Measurements from ENCODE around the gene LMF1. TPM values are rescaled to one million over a fixed set of nuclear protein-coding genes. Genes with fewer than 3 reads are reported as not detected.

LMF1 gene
- total RNA-seq, 1 experiment from 2014 or later = 12.2 TPM

DNA sequence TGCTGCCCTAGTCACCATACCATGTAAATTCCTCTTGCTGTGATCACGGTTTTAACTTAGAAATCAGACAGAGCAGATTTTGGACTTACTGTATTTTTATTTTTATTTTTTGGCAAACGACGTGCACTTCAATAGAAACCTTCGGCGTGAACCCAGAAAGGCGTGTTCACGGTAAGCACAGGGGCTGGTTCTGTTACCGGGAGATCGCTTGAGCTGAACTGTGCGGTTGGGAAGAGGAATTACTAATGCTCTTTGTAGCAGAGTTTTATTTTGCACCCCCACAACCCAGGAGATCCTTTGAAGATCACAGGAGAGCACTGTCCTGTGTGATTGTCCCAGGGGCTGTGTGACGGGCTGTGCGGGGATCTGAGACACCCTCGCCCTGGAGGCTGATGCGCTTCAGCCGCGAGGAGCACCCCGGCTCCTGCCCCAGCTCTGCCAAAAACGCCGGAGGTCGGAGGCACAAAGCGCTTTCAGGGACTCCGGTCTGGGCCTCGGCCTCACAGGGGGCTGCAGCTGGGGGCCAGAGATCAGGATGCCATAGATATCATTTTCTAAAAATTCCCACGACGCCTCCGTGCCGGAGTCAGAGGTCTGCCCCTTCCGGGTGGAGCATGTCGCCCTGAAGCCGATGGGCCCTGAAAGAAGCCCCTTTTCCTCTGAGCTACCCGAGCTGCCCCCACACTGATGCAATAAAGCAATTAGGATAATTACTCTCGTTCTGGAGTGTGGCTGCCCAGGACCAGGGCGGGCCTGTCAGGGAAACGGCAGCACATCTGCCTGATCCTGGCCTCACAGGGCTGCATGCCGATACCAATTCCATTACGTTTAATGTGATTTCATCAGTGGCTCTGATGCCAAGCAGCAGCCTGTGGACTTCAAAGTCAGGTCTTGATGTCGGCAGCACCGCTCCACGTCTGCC is 71.8 kb downstream of the LMF1 start:
- Histone ChIP-seq H3K27ac (ENCODE audit: low read length) (no peak overlapping the region), H3K27me3 (ENCODE audit: low read length) (no peaks in the 10 kb centered on the region), H3K4me2 (ENCODE audit: low read depth, low read length, poor library complexity, severe bottlenecking) (no peak overlapping the region), H2AFZ (ENCODE audit: low read length) (no peak overlapping the region), H3K9me2 (replicated peaks; ENCODE audit: insufficient read depth, low read length) (no peaks in the 10 kb centered on the region), H3K9me3 (ENCODE audit: low read length) (no peaks in the 10 kb centered on the region), H3K4me3 (ENCODE audit: low read length) (no peak overlapping the region), H3K36me3 (ENCODE audit: insufficient read depth, low read length) (no peaks in the 10 kb centered on the region), H3K79me2 (ENCODE audit: low read length) (no peaks in the 10 kb centered on the region), H3K9ac (ENCODE audit: low read length) (no peak overlapping the region), H4K20me1 (ENCODE audit: insufficient read depth, low read depth, low read length) (no peaks in the 10 kb centered on the region), H3K4me1 (ENCODE audit: low read length) (no peaks in the 10 kb centered on the region)
- DNase-seq = no peak

DNA sequence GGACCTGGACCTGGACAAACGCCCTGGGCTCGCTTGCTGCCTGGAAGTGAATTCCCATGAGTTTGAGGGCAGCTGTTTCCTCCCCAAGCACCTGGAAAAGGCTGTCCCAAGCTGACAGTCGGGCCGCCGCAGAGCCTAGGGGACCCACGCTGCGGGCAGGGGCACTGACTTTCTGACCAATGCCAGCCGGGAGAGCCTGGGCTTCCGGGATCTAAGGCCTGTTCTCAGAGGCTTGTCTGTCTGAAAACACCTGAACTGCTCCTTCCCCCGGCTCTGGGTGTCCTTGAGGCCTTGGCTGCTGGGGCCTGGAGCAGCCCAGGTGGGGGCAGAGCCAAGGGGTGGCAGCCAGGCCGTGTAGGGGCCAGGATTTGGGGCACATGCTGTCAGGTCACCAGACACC is 72.6 kb downstream of the LMF1 start:
- Histone ChIP-seq H3K79me2 (ENCODE audit: low read length) (no peaks in the 10 kb centered on the region), H3K27me3 (ENCODE audit: low read length) (no peaks in the 10 kb centered on the region), H3K36me3 (ENCODE audit: insufficient read depth, low read length) (no peaks in the 10 kb centered on the region), H3K9ac (ENCODE audit: low read length) (no peak overlapping the region), H3K4me2 (ENCODE audit: low read depth, low read length, poor library complexity, severe bottlenecking) (no peak overlapping the region), H2AFZ (ENCODE audit: low read length) (no peak overlapping the region), H3K4me1 (ENCODE audit: low read length) (no peaks in the 10 kb centered on the region), H3K27ac (ENCODE audit: low read length) (no peak overlapping the region), H3K9me3 (ENCODE audit: low read length) (no peaks in the 10 kb centered on the region), H3K4me3 (ENCODE audit: low read length) (no peak overlapping the region), H4K20me1 (ENCODE audit: insufficient read depth, low read depth, low read length) (no peaks in the 10 kb centered on the region), H3K9me2 (replicated peaks; ENCODE audit: insufficient read depth, low read length) (no peaks in the 10 kb centered on the region)
- DNase-seq = no peak

DNA sequence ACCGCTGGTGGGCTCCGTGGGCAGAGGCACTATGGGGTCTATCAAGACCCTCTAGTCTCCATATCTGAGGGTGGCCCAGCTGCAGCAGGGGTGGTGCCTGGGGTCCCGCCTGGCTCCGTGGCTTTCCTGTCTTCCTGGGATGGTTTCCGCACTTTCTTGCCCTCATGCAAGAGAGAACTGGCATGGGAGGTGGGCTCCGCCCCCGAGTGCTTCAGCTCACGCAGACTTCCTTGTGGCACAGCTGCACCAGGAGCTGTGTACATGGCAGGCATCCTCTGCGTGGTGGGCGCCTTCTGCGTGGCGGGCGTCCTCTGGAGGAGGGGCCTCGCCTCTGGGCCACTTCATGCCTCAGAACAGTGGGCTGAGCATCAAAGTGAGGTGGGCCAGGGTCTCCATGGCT is 73.1 kb downstream of the LMF1 start:
- Histone ChIP-seq H3K79me2 (ENCODE audit: low read length) (no peaks in the 10 kb centered on the region), H3K4me1 (ENCODE audit: low read length) (no peaks in the 10 kb centered on the region), H4K20me1 (ENCODE audit: insufficient read depth, low read depth, low read length) (no peaks in the 10 kb centered on the region), H3K9me3 (ENCODE audit: low read length) (no peaks in the 10 kb centered on the region), H3K4me3 (ENCODE audit: low read length) (no peak overlapping the region), H3K27me3 (ENCODE audit: low read length) (no peaks in the 10 kb centered on the region), H3K4me2 (ENCODE audit: low read depth, low read length, poor library complexity, severe bottlenecking) (no peak overlapping the region), H2AFZ (ENCODE audit: low read length) (no peak overlapping the region), H3K36me3 (ENCODE audit: insufficient read depth, low read length) (no peaks in the 10 kb centered on the region), H3K27ac (ENCODE audit: low read length) (no peak overlapping the region), H3K9ac (ENCODE audit: low read length) (no peak overlapping the region), H3K9me2 (replicated peaks; ENCODE audit: insufficient read depth, low read length) (no peaks in the 10 kb centered on the region)
- DNase-seq = no peak

DNA sequence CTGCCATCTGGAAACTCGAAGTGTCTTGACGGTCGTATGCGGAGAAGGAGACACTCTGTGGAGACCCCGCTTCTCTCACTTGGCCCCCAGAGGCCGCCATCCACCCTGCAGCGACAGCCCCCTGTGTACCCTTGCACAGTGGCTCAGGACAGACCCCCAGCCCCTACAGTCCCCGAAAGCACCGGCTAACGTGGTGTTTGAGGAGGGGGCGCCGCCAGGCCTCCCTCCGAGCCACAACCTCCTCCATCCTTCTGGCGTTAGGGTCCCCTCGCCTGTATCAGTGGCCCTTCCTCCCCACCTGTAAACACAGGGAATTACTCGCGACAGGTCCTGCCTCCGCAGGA is 73.6 kb downstream of the LMF1 start:
- H2AFZ ChIP-seq (ENCODE audit: low read length) = no peak overlapping the region
- no peaks in the 10 kb centered on the region for H4K20me1 ChIP-seq (ENCODE audit: insufficient read depth, low read depth, low read length)
- no peak overlapping the region for H3K4me2 ChIP-seq (ENCODE audit: low read depth, low read length, poor library complexity, severe bottlenecking)
- no peaks in the 10 kb centered on the region for H3K9me2 ChIP-seq (replicated peaks; ENCODE audit: insufficient read depth, low read length)
- H3K9me3 ChIP-seq (ENCODE audit: low read length) = no peaks in the 10 kb centered on the region
- H3K4me3 ChIP-seq (ENCODE audit: low read length) = no peak overlapping the region
- H3K9ac ChIP-seq (ENCODE audit: low read length) = no peak overlapping the region
- H3K4me1 ChIP-seq (ENCODE audit: low read length) = no peaks in the 10 kb centered on the region
- no peaks in the 10 kb centered on the region for H3K79me2 ChIP-seq (ENCODE audit: low read length)
- no peak for DNase-seq
- H3K36me3 ChIP-seq (ENCODE audit: insufficient read depth, low read length) = no peaks in the 10 kb centered on the region
- H3K27me3 ChIP-seq (ENCODE audit: low read length) = no peaks in the 10 kb centered on the region
- H3K27ac ChIP-seq (ENCODE audit: low read length) = no peak overlapping the region

DNA sequence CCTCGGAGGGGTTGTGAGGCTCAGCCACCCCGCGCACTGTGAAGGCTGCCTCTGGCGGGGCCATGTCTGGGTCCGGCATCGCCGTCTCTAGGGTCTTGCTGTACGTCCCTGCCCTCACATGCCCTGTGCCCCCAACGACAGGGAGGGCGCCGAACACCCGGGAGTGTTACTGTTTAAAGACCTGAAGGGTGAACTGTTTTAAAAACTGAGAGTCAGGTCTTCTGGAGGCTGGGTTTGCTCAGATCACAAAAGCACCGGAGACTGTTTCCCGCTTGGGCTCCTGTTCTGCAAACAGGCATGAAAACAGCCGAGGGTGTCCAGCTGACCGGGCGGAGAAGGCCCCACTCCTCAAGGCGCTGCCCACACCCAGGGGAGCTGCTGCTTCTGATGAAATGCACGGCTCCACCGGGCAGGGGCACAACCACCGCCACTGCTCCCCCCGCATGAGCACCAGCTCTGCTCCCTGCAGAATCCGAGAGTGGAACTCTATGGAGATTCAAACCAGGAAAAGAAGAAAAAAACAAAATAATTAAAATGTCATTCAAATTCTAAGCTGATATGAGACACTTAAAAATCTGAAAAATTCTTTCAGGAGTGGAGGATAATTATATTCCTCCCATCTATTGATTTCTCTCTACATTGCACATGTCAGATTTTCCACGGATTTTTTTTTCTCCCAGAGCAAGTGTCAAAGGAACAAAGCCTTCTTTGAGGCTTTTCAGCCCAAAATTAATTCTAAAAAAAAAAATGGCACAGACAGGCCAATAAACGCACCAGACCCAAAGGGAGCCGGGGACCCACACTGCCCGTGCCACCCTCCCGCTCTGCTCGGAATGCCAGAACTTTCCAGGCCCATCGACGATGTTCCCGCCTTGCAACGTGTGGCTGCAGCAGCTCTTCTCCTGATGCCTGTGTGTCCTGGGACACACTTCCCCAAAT is 74.3 kb downstream of the LMF1 start:
- H3K9me2 ChIP-seq (replicated peaks; ENCODE audit: insufficient read depth, low read length) = no peaks in the 10 kb centered on the region
- no peaks in the 10 kb centered on the region for H3K4me1 ChIP-seq (ENCODE audit: low read length)
- H4K20me1 ChIP-seq (ENCODE audit: insufficient read depth, low read depth, low read length) = no peaks in the 10 kb centered on the region
- H3K9me3 ChIP-seq (ENCODE audit: low read length) = no peaks in the 10 kb centered on the region
- no peak overlapping the region for H3K27ac ChIP-seq (ENCODE audit: low read length)
- no peaks in the 10 kb centered on the region for H3K79me2 ChIP-seq (ENCODE audit: low read length)
- no peak overlapping the region for H3K4me3 ChIP-seq (ENCODE audit: low read length)
- no peak overlapping the region for H3K9ac ChIP-seq (ENCODE audit: low read length)
- no peak overlapping the region for H2AFZ ChIP-seq (ENCODE audit: low read length)
- no peak for DNase-seq
- no peaks in the 10 kb centered on the region for H3K36me3 ChIP-seq (ENCODE audit: insufficient read depth, low read length)
- no peaks in the 10 kb centered on the region for H3K27me3 ChIP-seq (ENCODE audit: low read length)
- H3K4me2 ChIP-seq (ENCODE audit: low read depth, low read length, poor library complexity, severe bottlenecking) = no peak overlapping the region

DNA sequence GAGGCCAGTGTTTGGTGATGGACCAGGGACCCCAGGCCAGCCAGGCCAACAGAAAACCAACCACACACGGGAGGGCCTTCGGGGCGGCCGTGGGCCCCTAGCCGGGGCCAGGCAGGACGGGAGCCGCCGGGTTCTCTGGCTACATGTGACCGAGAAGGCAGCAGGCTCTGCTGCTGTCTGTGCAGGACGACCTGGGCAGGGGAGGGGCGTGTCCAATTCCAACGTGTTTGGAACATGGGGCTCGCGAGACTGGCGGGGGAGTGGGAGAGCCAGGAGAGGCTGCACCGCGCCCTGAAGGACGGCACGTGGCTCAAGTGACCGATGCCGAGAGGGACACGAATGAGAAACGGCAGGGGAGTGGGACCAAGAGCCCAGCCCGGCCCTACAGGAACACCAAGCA is 75.4 kb downstream of the LMF1 start:
- no peaks in the 10 kb centered on the region for H3K9me2 ChIP-seq (replicated peaks; ENCODE audit: insufficient read depth, low read length)
- H3K27ac ChIP-seq (ENCODE audit: low read length) = no peak overlapping the region
- no peak overlapping the region for H3K4me2 ChIP-seq (ENCODE audit: low read depth, low read length, poor library complexity, severe bottlenecking)
- H3K9me3 ChIP-seq (ENCODE audit: low read length) = no peaks in the 10 kb centered on the region
- H4K20me1 ChIP-seq (ENCODE audit: insufficient read depth, low read depth, low read length) = no peaks in the 10 kb centered on the region
- no peak overlapping the region for H2AFZ ChIP-seq (ENCODE audit: low read length)
- H3K4me1 ChIP-seq (ENCODE audit: low read length) = no peaks in the 10 kb centered on the region
- no peaks in the 10 kb centered on the region for H3K79me2 ChIP-seq (ENCODE audit: low read length)
- no peaks in the 10 kb centered on the region for H3K27me3 ChIP-seq (ENCODE audit: low read length)
- H3K4me3 ChIP-seq (ENCODE audit: low read length) = no peak overlapping the region
- no peak overlapping the region for H3K9ac ChIP-seq (ENCODE audit: low read length)
- no peaks in the 10 kb centered on the region for H3K36me3 ChIP-seq (ENCODE audit: insufficient read depth, low read length)
- DNase-seq = no peak

DNA sequence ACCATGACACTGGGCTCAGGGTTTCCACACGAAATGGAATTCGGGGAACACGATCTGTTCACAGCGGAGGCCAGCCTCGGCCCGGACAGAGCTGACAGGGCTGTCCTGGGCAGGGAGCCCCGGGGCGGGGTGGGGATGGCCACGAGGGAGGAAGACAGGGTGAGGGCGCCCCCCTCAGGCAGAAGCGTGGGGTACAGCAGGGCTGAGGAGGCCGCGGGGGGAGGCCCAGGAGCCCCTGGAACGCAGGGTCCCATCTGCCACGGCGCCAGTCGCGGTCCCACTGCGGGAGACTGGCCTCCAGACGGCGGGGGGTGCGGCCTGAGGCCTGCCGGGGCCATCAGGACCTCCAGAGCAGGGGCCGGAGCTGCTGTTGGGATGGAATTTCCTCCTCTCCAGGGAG is 75.9 kb downstream of the LMF1 start:
- DNase-seq = no peak
- no peaks in the 10 kb centered on the region for H3K4me1 ChIP-seq (ENCODE audit: low read length)
- H3K9me2 ChIP-seq (replicated peaks; ENCODE audit: insufficient read depth, low read length) = no peaks in the 10 kb centered on the region
- no peak overlapping the region for H3K4me3 ChIP-seq (ENCODE audit: low read length)
- H3K9ac ChIP-seq (ENCODE audit: low read length) = no peak overlapping the region
- H4K20me1 ChIP-seq (ENCODE audit: insufficient read depth, low read depth, low read length) = no peaks in the 10 kb centered on the region
- H3K79me2 ChIP-seq (ENCODE audit: low read length) = no peaks in the 10 kb centered on the region
- H3K27ac ChIP-seq (ENCODE audit: low read length) = no peak overlapping the region
- no peaks in the 10 kb centered on the region for H3K36me3 ChIP-seq (ENCODE audit: insufficient read depth, low read length)
- no peak overlapping the region for H3K4me2 ChIP-seq (ENCODE audit: low read depth, low read length, poor library complexity, severe bottlenecking)
- H2AFZ ChIP-seq (ENCODE audit: low read length) = no peak overlapping the region
- H3K27me3 ChIP-seq (ENCODE audit: low read length) = no peaks in the 10 kb centered on the region
- no peaks in the 10 kb centered on the region for H3K9me3 ChIP-seq (ENCODE audit: low read length)

DNA sequence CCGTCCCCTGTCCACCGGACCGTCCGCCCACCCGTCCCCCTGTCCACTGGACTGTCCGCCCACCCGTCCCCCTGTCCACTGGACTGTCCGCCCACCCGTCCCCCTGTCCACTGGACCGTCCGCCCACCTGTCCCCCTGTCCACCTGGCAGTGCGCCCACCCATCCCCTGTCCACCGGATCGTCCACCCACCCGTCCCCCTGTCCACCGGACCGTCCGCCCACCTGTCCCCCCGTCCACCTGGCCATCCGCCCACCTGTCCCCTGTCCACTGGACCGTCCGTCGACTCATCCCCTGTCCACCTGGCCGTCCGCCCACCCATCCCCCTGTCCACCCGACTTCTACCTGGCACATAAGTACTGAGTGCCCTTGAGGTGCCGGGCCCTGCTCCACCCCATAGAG is 76.6 kb downstream of the LMF1 start:
- Histone ChIP-seq H4K20me1 (ENCODE audit: insufficient read depth, low read depth, low read length) (no peaks in the 10 kb centered on the region), H3K9me3 (ENCODE audit: low read length) (no peaks in the 10 kb centered on the region), H3K9ac (ENCODE audit: low read length) (no peak overlapping the region), H2AFZ (ENCODE audit: low read length) (no peak overlapping the region), H3K4me3 (ENCODE audit: low read length) (no peak overlapping the region), H3K79me2 (ENCODE audit: low read length) (no peaks in the 10 kb centered on the region), H3K27me3 (ENCODE audit: low read length) (no peaks in the 10 kb centered on the region), H3K27ac (ENCODE audit: low read length) (no peak overlapping the region), H3K36me3 (ENCODE audit: insufficient read depth, low read length) (no peaks in the 10 kb centered on the region), H3K9me2 (replicated peaks; ENCODE audit: insufficient read depth, low read length) (no peaks in the 10 kb centered on the region), H3K4me1 (ENCODE audit: low read length) (no peaks in the 10 kb centered on the region), H3K4me2 (ENCODE audit: low read depth, low read length, poor library complexity, severe bottlenecking) (no peak overlapping the region)
- no peak for DNase-seq
